Measurements from ENCODE around the gene PTOV1. TPM values are rescaled to one million over a fixed set of nuclear protein-coding genes. Genes with fewer than 3 reads are reported as not detected.

The PTOV1 gene
- total and polyA plus RNA-seq, 2 of the 13 experiments (the other 11 are each of a cell fraction or from before 2014, with no cell fraction given) = 63.5 to 68.5 TPM

GRCh38 chr19:49817964-49818648, 32.9 kb upstream of the PTOV1 start, which contains the start of gene MED25 (continued):
- no peak for TF ChIP-seq HINFP (CRISPR knock-in tag; IDR thresholded peaks at IDR 0.05; ENCODE audit: low read depth)
- no peak for TF ChIP-seq ELK4 (CRISPR knock-in tag; IDR thresholded peaks at IDR 0.05; ENCODE audit: borderline replicate concordance)
- TF ChIP-seq ZNF367 (CRISPR knock-in tag; IDR thresholded peaks at IDR 0.05; ENCODE audit: borderline replicate concordance) = no peak
- no peak for TF ChIP-seq RCOR2 (CRISPR knock-in tag; IDR thresholded peaks at IDR 0.05)
- TF ChIP-seq NKX3-1 (CRISPR knock-in tag; IDR thresholded peaks at IDR 0.05) = no peak
- TF ChIP-seq ZNF276 (CRISPR knock-in tag; IDR thresholded peaks at IDR 0.05; ENCODE audit: low read depth) = 0 out of 2 replicates have a peak, but pooled peaks have one; percentile 13
- TF ChIP-seq THAP9 (CRISPR knock-in tag; IDR thresholded peaks at IDR 0.05; ENCODE audit: borderline replicate concordance) = peak; percentile 98
- TF ChIP-seq TBL1XR1 (IDR thresholded peaks at IDR 0.05; ENCODE audit: borderline replicate concordance, low read length, partially characterized antibody) = no peak
- peak; percentile 68; the same call in 1 of the 2 replicates for TF ChIP-seq SMAD3 (CRISPR knock-in tag; IDR thresholded peaks at IDR 0.05)
- TF ChIP-seq HNF1B (CRISPR knock-in tag; IDR thresholded peaks at IDR 0.05) = peak; percentile 66; the same call in 1 of the 2 replicates
- TF ChIP-seq NFYB (CRISPR knock-in tag; IDR thresholded peaks at IDR 0.05) = no peak
- TF ChIP-seq FOSL2 (CRISPR knock-in tag; IDR thresholded peaks at IDR 0.05) = no peak
- TF ChIP-seq ZNF143 (CRISPR knock-in tag; IDR thresholded peaks at IDR 0.05) = peak; percentile 91
- no peak for TF ChIP-seq ZNF576 (CRISPR knock-in tag; IDR thresholded peaks at IDR 0.05)
- peak; percentile 80 for TF ChIP-seq POLR2G (IDR thresholded peaks at IDR 0.05; ENCODE audit: low read depth, low read length)
- TF ChIP-seq KDM1A (CRISPR knock-in tag; IDR thresholded peaks at IDR 0.05) = no peak
- TF ChIP-seq ZNF704 (CRISPR knock-in tag; IDR thresholded peaks at IDR 0.05; ENCODE audit: borderline replicate concordance) = peak; percentile 74; the same call in 1 of the 2 replicates
- no peak for TF ChIP-seq RXRA (CRISPR knock-in tag; IDR thresholded peaks at IDR 0.05)

Data from HepG2 (cell line).